HepG2 (cell line): ENCODE results near the gene RBBP8NL. TPM values are rescaled to one million over a fixed set of nuclear protein-coding genes. Genes with fewer than 3 reads are reported as not detected.

Source experiments
- CBX5 ChIP-seq: sonication (generic); formaldehyde crosslinking; IDR thresholded peaks from 2 replicates; pipeline ENCODE4 v1.4.0; 2020; ENCODE audit warnings: missing genetic modification reagents, borderline replicate concordance
- FOXA3 ChIP-seq: IDR thresholded peaks from 2 replicates; pipeline ENCODE4 v1.6.1; 2016; ENCODE audit warnings: missing genetic modification reagents, missing compliant biosample characterization
- GFI1 ChIP-seq: sonication (generic); formaldehyde crosslinking; IDR thresholded peaks from 2 replicates; pipeline ENCODE4 v1.5.0; 2020; ENCODE audit warnings: missing genetic modification reagents, mild to moderate bottlenecking, borderline replicate concordance
- KAT8 ChIP-seq: IDR thresholded peaks from 2 replicates; pipeline ENCODE4 v1.6.1; 2016; ENCODE audit warnings: missing genetic modification reagents, missing compliant biosample characterization
- NAIF1 ChIP-seq: sonication (generic); formaldehyde crosslinking; IDR thresholded peaks from 2 replicates; pipeline ENCODE4 v1.5.0; 2020; ENCODE audit warnings: mild to moderate bottlenecking, missing genetic modification reagents, borderline replicate concordance
- RARA ChIP-seq: IDR thresholded peaks from 2 replicates; pipeline ENCODE4 v1.6.1; 2016; ENCODE audit warnings: missing genetic modification reagents, missing compliant biosample characterization
- YY1 ChIP-seq: IDR thresholded peaks from 2 replicates; pipeline ENCODE4 v1.6.1; 2011; ENCODE audit warnings: low read length, low read depth, moderate library complexity, mild to moderate bottlenecking; ENCODE audit not compliant: insufficient read depth, insufficient replicate concordance
- ZFYVE20 ChIP-seq: sonication (generic); formaldehyde crosslinking; IDR thresholded peaks from 2 replicates; pipeline ENCODE4 v1.8.0; 2023; ENCODE audit warnings: low read depth, mild to moderate bottlenecking, moderate library complexity, missing genetic modification reagents, borderline replicate concordance
- ZNF549 ChIP-seq: sonication (generic); formaldehyde crosslinking; IDR thresholded peaks from 2 replicates; pipeline ENCODE4 v1.5.0; 2020; ENCODE audit warnings: missing genetic modification reagents
- polyA plus RNA-seq, 8 experiments: library from polyadenylated mRNA; depleted of rRNA in 3 of 8; stranded (reverse) in 7 of 8; unstranded in 1 of 8; fragments of >200 nt; fragmentation: Illumina TruSeq in 4 of 8; extraction: Trizol in 4 of 8; gene quantifications; 2 replicates each; pipeline versions ENCODE4 v1.2.1 to v1.2.3, GENCODE V29; 2011 to 2016; ENCODE audit warnings: low read depth in 4 of 8, missing spikeins in 1 of 8, mixed read lengths in 1 of 8; ENCODE audit not compliant: insufficient read depth in 1 of 8
- total RNA-seq, 5 experiments: library from RNA; depleted of rRNA; stranded (reverse); fragments of >200 nt; fragmentation: Illumina TruSeq; extraction: Trizol; gene quantifications; 2 replicates each; pipeline ENCODE4 v1.2.3, GENCODE V29; 2016; ENCODE audit warnings: low read depth in 1 of 5
- TF ChIP-seq, protein P1 (sequence below): sonication (generic); formaldehyde crosslinking; IDR thresholded peaks from 2 replicates; pipeline ENCODE4 v1.5.0; 2020; ENCODE audit warnings: mild to moderate bottlenecking, missing genetic modification reagents
- TF ChIP-seq, protein P2 (sequence below): sonication (generic); formaldehyde crosslinking; IDR thresholded peaks from 2 replicates; pipeline ENCODE4 v1.4.0; 2020; ENCODE audit warnings: missing genetic modification reagents, borderline replicate concordance
- TF ChIP-seq, protein P3 (sequence below), 2 experiments: fragments of 450-650 bp in 1 of 2; sonication (generic) in 1 of 2; formaldehyde crosslinking; IDR thresholded peaks; 2 replicates each; pipeline versions ENCODE4 v1.5.0 to v1.8.0; 2020 to 2022; ENCODE audit warnings: mild to moderate bottlenecking in 1 of 2, missing genetic modification reagents in 1 of 2
- TF ChIP-seq, protein P4 (sequence below): sonication (generic); formaldehyde crosslinking; IDR thresholded peaks from 2 replicates; pipeline ENCODE4 v1.5.0; 2020; ENCODE audit warnings: mild to moderate bottlenecking, missing genetic modification reagents

Gene RBBP8NL
- total and polyA plus RNA-seq, 2 of the 13 experiments (the other 11 are each of a cell fraction or from before 2014, with no cell fraction given) = 0.69 to 0.86 TPM

DNA sequence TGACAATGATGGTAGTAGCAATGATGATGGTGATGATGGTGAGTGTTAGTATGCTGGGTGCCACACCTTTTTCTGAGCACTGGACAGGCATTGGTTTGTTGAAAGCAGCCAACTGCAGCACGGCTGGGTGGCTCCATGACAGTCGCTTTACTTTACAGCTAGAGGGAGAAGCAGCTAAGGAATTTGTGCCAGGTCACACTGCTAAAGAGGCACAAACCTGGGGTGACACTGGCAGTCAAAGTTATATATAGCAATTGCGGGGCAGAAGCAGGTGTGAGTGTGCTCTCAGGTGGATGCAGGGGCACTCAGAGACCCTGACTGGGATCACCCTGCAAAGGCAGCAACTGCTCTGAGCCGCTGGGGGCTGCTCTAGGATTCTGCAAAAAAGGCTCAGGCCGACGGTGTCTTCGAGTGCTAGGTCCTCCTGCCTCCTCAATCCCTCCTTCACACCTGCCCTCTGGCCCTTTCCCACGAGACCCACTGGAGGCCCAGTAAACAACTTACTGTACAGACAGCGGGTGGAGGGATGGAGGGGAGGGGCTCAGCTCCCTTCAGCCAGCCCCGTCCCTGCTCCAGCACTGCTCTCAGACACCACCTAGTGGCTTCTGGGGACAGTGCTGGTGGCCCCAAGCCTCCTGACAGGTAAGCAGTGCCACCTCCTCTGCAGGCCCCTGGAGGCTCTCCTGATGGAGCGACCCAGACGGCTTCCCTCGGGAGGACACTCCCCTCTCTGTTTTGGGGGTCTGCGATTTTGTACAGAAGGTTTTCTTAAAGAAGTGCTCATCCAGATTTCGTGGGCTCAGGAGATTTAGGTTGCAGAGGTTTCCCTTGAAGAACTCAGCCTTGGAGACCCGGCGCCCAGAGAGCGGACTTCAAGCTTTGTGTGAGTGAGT is 44.8 kb downstream of the RBBP8NL start (continued):
- TF ChIP-seq, protein P1, sequence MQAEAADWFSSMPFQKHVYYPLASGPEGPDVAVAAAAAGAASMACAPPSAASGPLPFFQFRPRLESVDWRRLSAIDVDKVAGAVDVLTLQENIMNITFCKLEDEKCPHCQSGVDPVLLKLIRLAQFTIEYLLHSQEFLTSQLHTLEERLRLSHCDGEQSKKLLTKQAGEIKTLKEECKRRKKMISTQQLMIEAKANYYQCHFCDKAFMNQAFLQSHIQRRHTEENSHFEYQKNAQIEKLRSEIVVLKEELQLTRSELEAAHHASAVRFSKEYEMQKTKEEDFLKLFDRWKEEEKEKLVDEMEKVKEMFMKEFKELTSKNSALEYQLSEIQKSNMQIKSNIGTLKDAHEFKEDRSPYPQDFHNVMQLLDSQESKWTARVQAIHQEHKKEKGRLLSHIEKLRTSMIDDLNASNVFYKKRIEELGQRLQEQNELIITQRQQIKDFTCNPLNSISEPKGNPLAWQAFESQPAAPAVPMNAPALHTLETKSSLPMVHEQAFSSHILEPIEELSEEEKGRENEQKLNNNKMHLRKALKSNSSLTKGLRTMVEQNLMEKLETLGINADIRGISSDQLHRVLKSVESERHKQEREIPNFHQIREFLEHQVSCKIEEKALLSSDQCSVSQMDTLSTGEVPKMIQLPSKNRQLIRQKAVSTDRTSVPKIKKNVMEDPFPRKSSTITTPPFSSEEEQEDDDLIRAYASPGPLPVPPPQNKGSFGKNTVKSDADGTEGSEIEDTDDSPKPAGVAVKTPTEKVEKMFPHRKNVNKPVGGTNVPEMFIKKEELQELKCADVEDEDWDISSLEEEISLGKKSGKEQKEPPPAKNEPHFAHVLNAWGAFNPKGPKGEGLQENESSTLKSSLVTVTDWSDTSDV (CRISPR knock-in tag) = no peak
- TF ChIP-seq CBX5 (CRISPR knock-in tag) (peak; percentile 87), RARA (CRISPR knock-in tag) (peak; percentile 31), ZFYVE20 (CRISPR knock-in tag) (no peak), KAT8 (CRISPR knock-in tag) (peak; percentile 81), FOXA3 (CRISPR knock-in tag) (peak; percentile 78), GFI1 (CRISPR knock-in tag) (no peak), YY1 (peak; percentile 54), NAIF1 (CRISPR knock-in tag) (no peak), ZNF549 (CRISPR knock-in tag) (no peak)
- TF ChIP-seq, protein P2, sequence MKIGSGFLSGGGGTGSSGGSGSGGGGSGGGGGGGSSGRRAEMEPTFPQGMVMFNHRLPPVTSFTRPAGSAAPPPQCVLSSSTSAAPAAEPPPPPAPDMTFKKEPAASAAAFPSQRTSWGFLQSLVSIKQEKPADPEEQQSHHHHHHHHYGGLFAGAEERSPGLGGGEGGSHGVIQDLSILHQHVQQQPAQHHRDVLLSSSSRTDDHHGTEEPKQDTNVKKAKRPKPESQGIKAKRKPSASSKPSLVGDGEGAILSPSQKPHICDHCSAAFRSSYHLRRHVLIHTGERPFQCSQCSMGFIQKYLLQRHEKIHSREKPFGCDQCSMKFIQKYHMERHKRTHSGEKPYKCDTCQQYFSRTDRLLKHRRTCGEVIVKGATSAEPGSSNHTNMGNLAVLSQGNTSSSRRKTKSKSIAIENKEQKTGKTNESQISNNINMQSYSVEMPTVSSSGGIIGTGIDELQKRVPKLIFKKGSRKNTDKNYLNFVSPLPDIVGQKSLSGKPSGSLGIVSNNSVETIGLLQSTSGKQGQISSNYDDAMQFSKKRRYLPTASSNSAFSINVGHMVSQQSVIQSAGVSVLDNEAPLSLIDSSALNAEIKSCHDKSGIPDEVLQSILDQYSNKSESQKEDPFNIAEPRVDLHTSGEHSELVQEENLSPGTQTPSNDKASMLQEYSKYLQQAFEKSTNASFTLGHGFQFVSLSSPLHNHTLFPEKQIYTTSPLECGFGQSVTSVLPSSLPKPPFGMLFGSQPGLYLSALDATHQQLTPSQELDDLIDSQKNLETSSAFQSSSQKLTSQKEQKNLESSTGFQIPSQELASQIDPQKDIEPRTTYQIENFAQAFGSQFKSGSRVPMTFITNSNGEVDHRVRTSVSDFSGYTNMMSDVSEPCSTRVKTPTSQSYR (CRISPR knock-in tag) = peak; percentile 34; the same call in 1 of the 2 replicates
- TF ChIP-seq, protein P3, sequence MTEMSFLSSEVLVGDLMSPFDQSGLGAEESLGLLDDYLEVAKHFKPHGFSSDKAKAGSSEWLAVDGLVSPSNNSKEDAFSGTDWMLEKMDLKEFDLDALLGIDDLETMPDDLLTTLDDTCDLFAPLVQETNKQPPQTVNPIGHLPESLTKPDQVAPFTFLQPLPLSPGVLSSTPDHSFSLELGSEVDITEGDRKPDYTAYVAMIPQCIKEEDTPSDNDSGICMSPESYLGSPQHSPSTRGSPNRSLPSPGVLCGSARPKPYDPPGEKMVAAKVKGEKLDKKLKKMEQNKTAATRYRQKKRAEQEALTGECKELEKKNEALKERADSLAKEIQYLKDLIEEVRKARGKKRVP (CRISPR knock-in tag; IDR thresholded peaks at IDR 0.05) = no peak
- TF ChIP-seq, protein P4, sequence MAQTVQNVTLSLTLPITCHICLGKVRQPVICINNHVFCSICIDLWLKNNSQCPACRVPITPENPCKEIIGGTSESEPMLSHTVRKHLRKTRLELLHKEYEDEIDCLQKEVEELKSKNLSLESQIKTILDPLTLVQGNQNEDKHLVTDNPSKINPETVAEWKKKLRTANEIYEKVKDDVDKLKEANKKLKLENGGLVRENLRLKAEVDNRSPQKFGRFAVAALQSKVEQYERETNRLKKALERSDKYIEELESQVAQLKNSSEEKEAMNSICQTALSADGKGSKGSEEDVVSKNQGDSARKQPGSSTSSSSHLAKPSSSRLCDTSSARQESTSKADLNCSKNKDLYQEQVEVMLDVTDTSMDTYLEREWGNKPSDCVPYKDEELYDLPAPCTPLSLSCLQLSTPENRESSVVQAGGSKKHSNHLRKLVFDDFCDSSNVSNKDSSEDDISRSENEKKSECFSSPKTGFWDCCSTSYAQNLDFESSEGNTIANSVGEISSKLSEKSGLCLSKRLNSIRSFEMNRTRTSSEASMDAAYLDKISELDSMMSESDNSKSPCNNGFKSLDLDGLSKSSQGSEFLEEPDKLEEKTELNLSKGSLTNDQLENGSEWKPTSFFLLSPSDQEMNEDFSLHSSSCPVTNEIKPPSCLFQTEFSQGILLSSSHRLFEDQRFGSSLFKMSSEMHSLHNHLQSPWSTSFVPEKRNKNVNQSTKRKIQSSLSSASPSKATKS (CRISPR knock-in tag) = no peak
